GM18517 (cell line): ENCODE results near the gene IDH1.
"Not testable (repeated sequence)": the region's sequence is repeated elsewhere in the genome, so short reads cannot be mapped to it uniquely, and the experiment has no call there.

Experiments used
- ATAC-seq: cut with Tn5 transposase; IDR thresholded peaks from one replicate; pipeline ENCODE4 v1.9.1; 2021; ENCODE audit warnings: mild to moderate bottlenecking, moderate library complexity; ENCODE audit not compliant: unreplicated experiment

IDH1 gene

DNA sequence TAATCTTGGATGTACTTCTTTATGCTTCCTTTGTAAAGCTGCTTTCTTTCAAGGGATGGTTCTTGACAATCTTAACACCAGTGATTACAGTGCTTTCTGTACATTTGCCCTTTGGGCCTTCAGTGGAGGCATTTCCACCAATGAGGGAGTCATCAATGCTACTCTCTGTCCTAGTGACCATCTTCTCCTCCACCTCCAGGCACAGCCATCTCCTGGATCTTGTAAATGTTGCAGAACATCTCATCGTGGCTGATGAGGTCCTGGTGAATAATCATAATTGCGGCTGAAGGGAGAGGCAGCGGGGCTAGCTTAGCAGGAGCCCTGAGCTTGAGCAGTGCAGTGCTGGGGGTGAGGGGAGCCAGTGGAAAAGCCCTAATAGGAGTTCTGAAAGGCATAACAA, 32.5 kb downstream of the IDH1 start:
- ATAC-seq: no peak

- ATAC-seq: not testable (repeated sequence)
These were observed 33.0 kb downstream of the IDH1 start for GRCh38 chr2:208221873-208222272.

DNA sequence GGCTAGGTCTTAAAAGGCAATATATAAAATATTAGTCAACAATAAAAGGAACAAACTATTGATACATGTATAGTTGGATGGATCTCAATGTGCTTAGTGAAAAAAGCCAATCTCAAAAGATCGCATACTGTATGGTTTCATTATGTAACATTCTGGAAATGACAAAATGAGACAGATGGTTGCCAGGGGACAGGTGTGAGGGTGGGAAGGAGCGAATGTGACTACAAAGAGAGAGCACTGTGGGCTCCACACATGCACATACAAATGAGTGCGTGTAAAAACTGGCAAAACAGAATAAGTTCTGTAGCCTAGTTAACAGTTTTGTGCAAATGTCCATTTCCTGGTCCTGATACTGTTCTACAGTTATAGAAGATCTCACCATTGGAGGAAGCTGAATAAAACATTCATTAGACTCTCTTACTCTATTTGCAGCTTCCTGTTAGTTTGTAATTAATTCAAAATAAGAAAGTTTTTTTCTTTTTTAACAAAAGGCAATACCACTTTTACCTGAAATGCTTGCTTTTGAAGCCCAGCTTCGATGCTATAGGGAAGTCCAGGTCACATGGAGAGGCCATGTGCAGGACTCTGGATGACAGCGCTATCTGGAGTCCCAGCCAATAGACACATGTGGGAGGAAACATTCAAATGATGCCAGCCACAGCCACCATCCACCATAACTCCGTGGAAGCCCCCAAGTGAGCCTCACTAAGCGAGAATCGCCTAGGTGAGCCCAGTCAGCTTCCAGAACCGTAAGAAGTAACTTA, 44.0 kb downstream of the IDH1 start:
- ATAC-seq: no peak

DNA sequence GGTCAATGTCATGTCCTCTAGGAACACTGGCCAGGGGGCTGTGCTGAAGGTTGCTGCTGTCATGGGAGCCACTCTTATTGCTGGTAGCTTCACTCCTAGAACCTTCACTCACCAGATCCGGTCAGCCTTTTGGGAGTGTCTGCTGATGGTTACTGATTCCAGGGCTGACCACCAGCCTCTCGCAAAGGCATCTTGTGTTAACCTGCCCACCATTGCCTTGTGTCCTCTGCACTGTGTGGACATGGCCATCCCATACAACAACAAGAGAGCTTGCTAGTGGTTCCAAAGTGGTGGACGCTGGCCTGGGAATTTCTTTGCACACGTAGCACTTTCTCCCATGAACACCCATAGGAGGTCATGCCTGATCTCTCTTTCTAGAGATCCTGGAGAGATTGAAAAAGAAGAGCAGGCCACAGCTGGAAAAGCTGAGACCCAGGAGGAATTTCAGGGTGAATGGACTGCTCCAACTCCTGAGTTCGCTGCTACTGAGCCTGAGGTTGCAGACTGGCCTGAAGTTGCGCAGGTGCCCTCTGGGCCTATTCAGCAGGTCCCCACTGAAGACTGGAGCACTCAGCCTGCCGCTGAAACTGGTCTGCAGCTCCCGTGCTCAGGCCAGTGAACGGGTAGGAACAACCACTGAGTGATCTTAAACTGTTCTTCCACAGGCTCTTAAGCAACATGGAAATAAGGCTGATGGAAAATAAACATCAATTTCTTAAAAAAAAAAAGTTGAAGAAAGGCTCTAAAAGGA, 46.4 kb downstream of the IDH1 start:
- ATAC-seq: no peak

- ATAC-seq: no peak
These were observed 47.1 kb downstream of the IDH1 start for GRCh38 chr2:208207769-208208168.

DNA sequence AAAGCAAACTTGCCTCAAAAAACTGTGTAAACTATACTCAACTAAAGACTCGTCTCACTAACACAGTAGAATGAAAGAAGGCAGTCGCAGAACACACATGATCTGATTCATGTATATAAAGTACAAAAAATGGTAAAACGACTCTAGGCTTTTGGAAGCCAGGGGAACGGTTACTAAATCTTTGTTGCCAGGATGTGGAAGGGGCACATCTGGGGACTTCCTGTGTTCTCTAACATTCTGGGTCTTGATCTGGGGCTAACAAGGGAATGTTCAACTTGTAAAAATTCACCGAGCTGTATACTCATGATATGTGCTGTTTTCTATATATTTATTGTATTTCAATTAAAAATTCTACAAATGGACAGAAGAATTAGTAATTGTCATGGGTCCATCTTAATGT, 50.7 kb downstream of the IDH1 start:
- no peak for ATAC-seq

- ATAC-seq: no peak
These were observed 59.3 kb downstream of the IDH1 start for GRCh38 chr2:208195531-208195930.

GRCh38 chr2:208192611-208193236, 62.1 kb downstream of the IDH1 start:
- ATAC-seq: no peak

- no peak for ATAC-seq
These were observed 64.9 kb downstream of the IDH1 start, which contains the start of gene C2orf80 for GRCh38 chr2:208189810-208190503. C2orf80 (minus strand) TSS chr2:208190030; CDS start chr2:208186986, 3,044 bp downstream.

- no peak for ATAC-seq
These were observed 65.6 kb downstream of the IDH1 start for GRCh38 chr2:208189069-208189809.

DNA sequence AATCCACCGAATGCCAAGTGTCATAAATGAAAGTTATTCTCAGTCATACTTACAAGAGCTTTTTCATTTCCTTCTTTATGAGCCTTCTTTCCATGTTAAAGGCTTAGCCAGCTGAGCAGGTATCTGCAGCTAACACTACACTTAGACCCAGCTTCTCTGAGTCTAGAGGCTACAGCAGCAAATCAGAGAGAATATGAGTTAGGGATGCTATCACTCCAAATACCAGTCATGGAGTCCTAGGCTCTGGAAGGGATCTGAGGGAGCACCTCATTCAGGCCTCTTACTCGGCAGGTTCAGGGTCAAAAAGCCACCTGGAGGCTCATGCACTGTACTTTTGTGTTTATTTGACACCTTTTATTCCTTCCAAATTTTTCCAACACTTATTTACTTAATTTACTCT, 68.0 kb downstream of the IDH1 start:
- no peak for ATAC-seq

DNA sequence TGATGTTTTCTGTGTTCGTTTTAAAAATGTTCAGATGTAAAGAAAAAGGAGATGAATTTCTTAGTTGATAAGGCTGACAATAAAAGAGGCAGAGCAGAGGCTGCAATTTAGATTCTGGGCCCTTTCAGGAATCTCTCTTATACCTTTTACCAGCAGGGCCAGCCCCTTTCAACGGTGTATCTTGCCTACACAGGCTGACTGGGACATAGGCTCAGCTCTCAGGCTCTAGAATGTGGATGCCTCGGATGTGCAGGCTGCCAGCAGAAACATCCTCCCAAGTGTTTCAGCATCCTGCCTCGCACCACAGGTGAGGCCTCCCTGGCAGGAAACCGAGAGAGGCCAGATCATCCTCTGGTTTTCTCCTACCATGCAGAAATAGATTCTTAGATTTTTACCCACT, 68.4 kb downstream of the IDH1 start:
- no peak for ATAC-seq
